Body of pancreas (tissue), 4 donors: ENCODE data around the gene SIL1. TPM values are rescaled to one million over a fixed set of nuclear protein-coding genes. Genes with fewer than 3 reads are reported as not detected.

Source experiments
- ATAC-seq: fragments of 150-250 bp; one replicate; pipeline ENCODE4 v1.9.1; 2016
- DNase-seq, 4 donors: peaks; one replicate each; pipeline ENCODE4 v3.0.0-alpha.2; 2019
- H3K27ac ChIP-seq, 4 donors: fragments of 200-600 bp; sonication (generic); 1 replicate in 3 of 4; 2 replicates in 1 of 4; pipeline versions ENCODE4 v1.5.1 to v1.6.1; 2016 to 2019; ENCODE audit warnings: mild to moderate bottlenecking in 1 of 4, mixed read lengths in 1 of 4, moderate library complexity in 1 of 4
- H3K27me3 ChIP-seq, 2 donors: fragments of 200-600 bp; sonication (generic); one replicate each; pipeline ENCODE4 v1.6.0; 2016; ENCODE audit warnings: mild to moderate bottlenecking in 1 of 2
- H3K36me3 ChIP-seq, 2 donors: fragments of 200-600 bp; sonication (generic); replicated peaks in 1 of 2; 2 replicates each; pipeline ENCODE4 v1.5.1; 2016; ENCODE audit warnings: low read depth in 2 of 2; ENCODE audit not compliant: insufficient read depth in 1 of 2
- H3K4me1 ChIP-seq: fragments of 200-600 bp; sonication (generic); one replicate; pipeline ENCODE4 v1.6.0; 2016
- H3K4me3 ChIP-seq, 2 donors: fragments of 200-600 bp; sonication (generic); 1 replicate in 1 of 2; 2 replicates in 1 of 2; pipeline ENCODE4 v1.5.1; 2016 to 2019
- H3K9me3 ChIP-seq, 3 donors: fragments of 200-600 bp; sonication (generic); 1 replicate in 2 of 3; 2 replicates in 1 of 3; pipeline ENCODE4 v1.5.1; 2016
- CTCF ChIP-seq, 7 experiments: fragments of 450-650 bp in 4 of 7; fragments of 200-600 bp in 3 of 7; sonication (generic) in 3 of 7; IDR thresholded peaks; one replicate each; pipeline ENCODE4 v1.5.1; 2016 to 2019; ENCODE audit warnings: antibody characterized with exemption in 7 of 7
- POLR2A ChIP-seq, 3 donors: fragments of 450-650 bp; IDR thresholded peaks; one replicate each; pipeline ENCODE4 v1.6.1; 2016; ENCODE audit warnings: antibody characterized with exemption in 3 of 3, mild to moderate bottlenecking in 2 of 3
- WGBS, 2 donors: methylation state at CpG; one replicate each; pipeline ENCODE4 v1.1.5; 2017; 5-methylcytosine and 5-hydroxymethylcytosine counted together
- intact Hi-C: fragments of 100-400 bp; cut with DNase I; formaldehyde crosslinking; loops from one replicate; pipeline ENCODE4 v1.15.1; 2023
- total RNA-seq, 2 donors: library from RNA; depleted of rRNA; stranded (reverse); fragments of >200 nt; gene quantifications; one replicate each; pipeline ENCODE4 v1.1.0, GENCODE V29; 2016

The SIL1 gene
- total RNA-seq, 2 donors from 2014 or later = 57.6 to 124 TPM

GRCh38 chr5:138946241-138946623 lies 251.9 kb downstream of the SIL1 start:
- Histone ChIP-seq H3K27me3 (no peaks in the 10 kb centered on the region), H3K4me1 (peaks cover 53% of the 10 kb centered on the region), H3K36me3 (no peaks in the 10 kb centered on the region), H3K4me3 (no peak overlapping the region), H3K9me3 (no peaks in the 10 kb centered on the region), H3K27ac (no peak overlapping the region)
- no peak for TF ChIP-seq CTCF (IDR thresholded peaks at IDR 0.05)
- no peak for TF ChIP-seq POLR2A (IDR thresholded peaks at IDR 0.05)
- DNase-seq = peak in 3 of 4 donors; percentile 13 to 55 (median 53)
- 82% methylated on average over 8 of the region's 8 CpGs; no CpG with 5 or more reads in 1 of the 2 donors for WGBS, 2 donors
- ATAC-seq = no peak
- intact Hi-C loops = no loop called here

GRCh38 chr5:138945421-138946240 lies 252.5 kb downstream of the SIL1 start:
- WGBS, 2 donors = 83 to 86% methylated on average over 10 to 23 of the region's 23 CpGs
- Histone ChIP-seq H3K9me3 (no peaks in the 10 kb centered on the region), H3K36me3 (no peaks in the 10 kb centered on the region), H3K4me1 (peaks cover 47% of the 10 kb centered on the region), H3K27me3 (no peaks in the 10 kb centered on the region), H3K4me3 (no peak overlapping the region), H3K27ac (no peak overlapping the region)
- no peak for ATAC-seq
- TF ChIP-seq POLR2A (IDR thresholded peaks at IDR 0.05) (no peak), CTCF (IDR thresholded peaks at IDR 0.05) (no peak)
- DNase-seq = peak in 2 of 4 donors; percentile 4 to 10
- intact Hi-C loops = no loop called here

- DNase-seq (peak in 1 of 4 donors; percentile 6), ATAC-seq (no peak)
- Histone ChIP-seq H3K4me3 (no peak overlapping the region), H3K36me3 (no peaks in the 10 kb centered on the region), H3K4me1 (peaks cover 38% of the 10 kb centered on the region), H3K27ac (no peak overlapping the region), H3K9me3 (no peaks in the 10 kb centered on the region), H3K27me3 (no peaks in the 10 kb centered on the region)
- TF ChIP-seq POLR2A (IDR thresholded peaks at IDR 0.05) (no peak), CTCF (IDR thresholded peaks at IDR 0.05) (no peak)
- 86 to 92% methylated on average over 23 of the region's 23 CpGs for WGBS, 2 donors
- intact Hi-C loops = no loop called here
Observed at GRCh38 chr5:138944527-138945322, 253.4 kb downstream of the SIL1 start.

- no peaks in the 10 kb centered on the region for H3K27me3 ChIP-seq
- intact Hi-C loops = no loop called here
- H3K27ac ChIP-seq = no peak overlapping the region
- no peaks in the 10 kb centered on the region for H3K9me3 ChIP-seq
- no peak for ATAC-seq
- no peaks in the 10 kb centered on the region for H3K36me3 ChIP-seq
- TF ChIP-seq POLR2A (IDR thresholded peaks at IDR 0.05) = no peak
- no peak for TF ChIP-seq CTCF (IDR thresholded peaks at IDR 0.05)
- peak in 1 of 4 donors; percentile 2 for DNase-seq
- H3K4me3 ChIP-seq = no peak overlapping the region
- H3K4me1 ChIP-seq = peaks cover 27% of the 10 kb centered on the region
- WGBS, 2 donors = 91 to 92% methylated on average over 6 of the region's 6 CpGs
Observed at GRCh38 chr5:138943599-138944173, 254.5 kb downstream of the SIL1 start.
